ENCODE measurements around the gene ADARB1. TPM values are rescaled to one million over a fixed set of nuclear protein-coding genes. Genes with fewer than 3 reads are reported as not detected.

The ADARB1 gene
- total and polyA plus RNA-seq, 2 of the 8 experiments (the other 6 are each of a cell fraction or from before 2014, with no cell fraction given) = 4.7 to 14.9 TPM

DNA sequence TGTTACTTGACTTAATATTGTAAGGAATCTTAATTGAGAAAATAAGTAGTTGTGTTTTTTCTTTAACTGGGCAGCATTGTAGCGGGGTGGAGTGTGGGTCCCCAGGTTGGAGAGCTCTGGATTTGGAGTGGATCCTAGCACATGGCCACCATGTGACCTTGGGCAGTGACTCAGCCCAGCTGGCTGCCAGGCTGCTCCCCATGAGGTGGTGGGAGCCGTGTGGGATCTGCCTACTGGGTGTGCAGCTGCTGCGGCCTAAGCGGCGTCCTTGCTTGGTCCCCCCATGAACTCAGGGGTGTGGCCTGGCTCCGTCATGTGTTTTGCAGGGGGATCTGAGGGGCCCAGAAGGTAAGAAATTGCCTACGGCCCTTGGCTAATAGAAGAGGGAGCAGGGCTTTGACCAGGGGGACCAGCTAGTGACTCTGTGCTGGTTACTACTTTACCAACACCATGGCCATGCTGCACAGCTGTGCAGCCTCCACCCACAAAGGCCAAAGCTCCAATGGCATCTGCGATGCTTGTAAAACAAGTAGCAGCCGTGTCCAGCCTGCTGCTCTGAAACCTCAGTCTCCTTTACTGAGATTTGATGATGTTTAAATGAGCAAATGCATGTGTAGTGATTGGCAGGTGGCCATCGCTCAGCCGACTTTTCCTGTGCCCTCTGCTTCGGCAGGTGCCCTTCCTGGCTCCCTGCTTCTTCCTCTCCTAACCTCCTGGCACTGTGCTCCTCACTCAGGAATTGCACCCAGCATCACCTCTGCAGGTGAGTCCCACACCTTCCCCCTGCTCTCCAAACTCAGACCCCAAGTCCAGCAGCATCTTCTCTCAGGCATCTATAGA is 68.3 kb downstream of the ADARB1 start:
- H3K4me3 ChIP-seq (ENCODE audit: extremely low read depth in 1 of 4, insufficient read depth in 2 of 4, low read depth in 3 of 4, low read length in 4 of 4) = no peak overlapping the region
- H2BK5ac ChIP-seq (ENCODE audit: low read depth, low read length) = no peak overlapping the region
- H3K14ac ChIP-seq (ENCODE audit: insufficient read length) = no peak overlapping the region
- no peak overlapping the region for H2AFZ ChIP-seq (ENCODE audit: low read length)
- H4K20me1 ChIP-seq (replicated peaks in 1 of 2; ENCODE audit: control insufficient read depth in 1 of 2, insufficient read depth in 2 of 2, low read length in 2 of 2) = peaks cover 2 to 4% of the 10 kb centered on the region in 2 experiments
- no peak overlapping the region for H3K23ac ChIP-seq (ENCODE audit: insufficient read length)
- no peak overlapping the region for H4K91ac ChIP-seq (replicated peaks; ENCODE audit: insufficient read length, low read length)
- FAIRE-seq (no peak), DNase-seq (ENCODE audit: low read depth in 1 of 2, low spot score in 2 of 2) (peak in 1 of 2 experiments; percentile 26)
- H3K27me3 ChIP-seq (replicated peaks in 1 of 4; ENCODE audit: control insufficient read depth in 3 of 4, extremely low read depth in 1 of 4, insufficient read depth in 3 of 4, low read length in 3 of 4) = peaks cover 0 to 2% (median 0%) of the 10 kb centered on the region in 4 experiments; a peak in 1 of 7 replicates
- no peak overlapping the region for H4K8ac ChIP-seq (ENCODE audit: extremely low read depth, insufficient read depth, low read length)
- no peaks in the 10 kb centered on the region for H3K4me1 ChIP-seq (replicated peaks in 1 of 4; ENCODE audit: control insufficient read depth in 3 of 4, insufficient read depth in 4 of 4, low read length in 3 of 4)
- no peak overlapping the region for H2AK5ac ChIP-seq (ENCODE audit: low read depth, low read length)
- H3K4ac ChIP-seq (replicated peaks; ENCODE audit: insufficient read length, low read depth, low read length) = no peak overlapping the region
- no peak overlapping the region for H3K18ac ChIP-seq (ENCODE audit: extremely low read depth, low read length)
- H4K5ac ChIP-seq (ENCODE audit: insufficient read length, low read depth, low read length) = no peak overlapping the region
- no peak overlapping the region for H2BK120ac ChIP-seq (replicated peaks; ENCODE audit: low read depth, low read length)
- WGBS, 2 experiments (ENCODE audit: extremely low coverage in 1 of 2, insufficient coverage in 1 of 2, insufficient read length in 1 of 2, insufficient replicate concordance in 2 of 2, low coverage in 1 of 2, low lambda C conversion rate in 2 of 2, missing lambda C conversion rate in 1 of 2) = 88% methylated on average over 12 of the region's 12 CpGs; no CpG with 5 or more reads in 1 of the 2 experiments
- H3K27ac ChIP-seq (ENCODE audit: low read depth, low read length) = no peak overlapping the region
- no peaks in the 10 kb centered on the region for H3K23me2 ChIP-seq (ENCODE audit: low read depth, low read length)
- no peaks in the 10 kb centered on the region for H3K79me2 ChIP-seq (ENCODE audit: control insufficient read depth in 1 of 2, insufficient read depth in 2 of 2, low read length in 2 of 2)
- ChIA-PET CTCF (ENCODE audit: partially characterized antibody) (interaction anchor here (1.8 to 8.5 kb wide), 7 partner anchors 9 to 173 kb away, joined by 4 to 99 read pairs (median 37); partner anchors contain the start of gene POFUT2), POLR2A (ENCODE audit: partially characterized antibody) (no interaction called here)
- no peak overlapping the region for H3K56ac ChIP-seq (replicated peaks; ENCODE audit: insufficient read length, low read depth, low read length)
- no peak overlapping the region for H3K9ac ChIP-seq (replicated peaks in 1 of 4; ENCODE audit: extremely low read depth in 1 of 4, low read depth in 3 of 4, low read length in 3 of 4)
- H3K79me1 ChIP-seq (ENCODE audit: low read depth, low read length) = no peaks in the 10 kb centered on the region
- H3K9me3 ChIP-seq (ENCODE audit: insufficient read depth in 2 of 2, low read depth in 1 of 2, low read length in 1 of 2) = no peaks in the 10 kb centered on the region
- H2BK20ac ChIP-seq (ENCODE audit: low read length) = no peak overlapping the region
- TF ChIP-seq JUND (IDR thresholded peaks at IDR 0.05; ENCODE audit: low read length) (no peak), GABPA (IDR thresholded peaks at IDR 0.05; ENCODE audit: borderline replicate concordance, insufficient read depth, low read length) (no peak), CREB1 (IDR thresholded peaks at IDR 0.05) (no peak), EGR1 (IDR thresholded peaks at IDR 0.05; ENCODE audit: borderline replicate concordance, low read depth, low read length) (no peak), TEAD4 (IDR thresholded peaks at IDR 0.05; ENCODE audit: low read depth, low read length) (no peak), SIN3A (conservative IDR thresholded peaks at IDR 0.05 in 1 of 2, IDR thresholded peaks at IDR 0.05 in 1 of 2; ENCODE audit: low read depth in 1 of 2, low read length in 2 of 2) (no peak), NRF1 (IDR thresholded peaks at IDR 0.05; ENCODE audit: low read depth, low read length) (no peak), SIRT6 (IDR thresholded peaks at IDR 0.05; ENCODE audit: low read length) (no peak)
- no peak overlapping the region for H2BK15ac ChIP-seq (ENCODE audit: low read length)
- H3K36me3 ChIP-seq (ENCODE audit: control insufficient read depth in 2 of 4, insufficient read depth in 4 of 4, low read length in 3 of 4) = no peaks in the 10 kb centered on the region
- no peak overlapping the region for H2BK12ac ChIP-seq (ENCODE audit: low read depth, low read length)
- H3K4me2 ChIP-seq (ENCODE audit: insufficient read depth in 1 of 2, low read depth in 2 of 2, low read length in 2 of 2) = no peak overlapping the region

Data from H1 (cell line).